Gastrocnemius medialis (tissue), 4 donors: ENCODE data around the gene PBX4. TPM values are rescaled to one million over a fixed set of nuclear protein-coding genes. Genes with fewer than 3 reads are reported as not detected.

ENCODE experiments used
- ATAC-seq, 2 donors: fragments of 150-250 bp; one replicate each; pipeline ENCODE4 v1.9.1; 2016
- DNase-seq, 2 donors: peaks; one replicate each; pipeline ENCODE4 v3.0.0-alpha.2; 2019
- H3K27ac ChIP-seq, 4 donors: fragments of 200-600 bp; sonication (generic); 1 replicate in 1 of 4; 2 replicates in 3 of 4; pipeline ENCODE4 v1.5.1; 2016 to 2018; ENCODE audit warnings: mild to moderate bottlenecking in 2 of 4, moderate library complexity in 1 of 4
- H3K27me3 ChIP-seq, 3 donors: fragments of 200-600 bp; sonication (generic) in 2 of 3; 1 replicate in 1 of 3; 2 replicates in 2 of 3; pipeline versions ENCODE4 v1.5.1 to v1.6.0; 2016 to 2019; ENCODE audit warnings: mild to moderate bottlenecking in 1 of 3, moderate library complexity in 1 of 3
- H3K36me3 ChIP-seq, 2 donors: fragments of 200-600 bp; sonication (generic) in 1 of 2; one replicate each; pipeline ENCODE4 v1.5.1; 2017 to 2018
- H3K4me1 ChIP-seq, 2 donors: fragments of 200-600 bp; sonication (generic) in 1 of 2; one replicate each; pipeline ENCODE4 v1.5.1; 2016 to 2017; ENCODE audit warnings: mild to moderate bottlenecking in 2 of 2
- H3K4me3 ChIP-seq, 4 donors: fragments of 200-600 bp; sonication (generic) in 3 of 4; 1 replicate in 1 of 4; 2 replicates in 3 of 4; pipeline ENCODE4 v1.5.1; 2016 to 2019; ENCODE audit warnings: mild to moderate bottlenecking in 2 of 4
- H3K9me3 ChIP-seq, 3 donors: fragments of 200-600 bp; sonication (generic) in 2 of 3; 1 replicate in 1 of 3; 2 replicates in 2 of 3; pipeline ENCODE4 v1.5.1; 2016 to 2019
- POLR2A ChIP-seq, 2 donors: fragments of 450-650 bp; IDR thresholded peaks; one replicate each; pipeline ENCODE4 v1.6.1; 2017; ENCODE audit warnings: antibody characterized with exemption in 2 of 2, mild to moderate bottlenecking in 2 of 2, moderate library complexity in 2 of 2
- in situ Hi-C, 4 donors: fragments of 200-750 bp; cut with MboI; loops; one replicate each; pipeline versions ENCODE4 v1.15.0 to v1.8.0; 2017; ENCODE audit warnings: low sequenced_read_pairs in 4 of 4
- intact Hi-C: fragments of 100-400 bp; cut with DNase I; formaldehyde crosslinking; loops from one replicate; pipeline ENCODE4 v1.15.1; 2023; ENCODE audit warnings: low total_unique reads
- total RNA-seq, 4 donors: library from RNA; depleted of rRNA; stranded (reverse); fragments of >200 nt; gene quantifications; one replicate each; pipeline versions ENCODE4 v1.1.0 to v1.2.3, GENCODE V29; 2016
- TF ChIP-seq, protein P1 (sequence below), 5 experiments: fragments of 450-650 bp in 3 of 5; fragments of 200-600 bp in 2 of 5; sonication (generic) in 2 of 5; IDR thresholded peaks in 4 of 5; conservative IDR thresholded peaks in 1 of 5; 1 replicate in 4 of 5; 2 replicates in 1 of 5; pipeline ENCODE4 v1.5.1; 2016 to 2019; ENCODE audit warnings: antibody characterized with exemption in 5 of 5, mild to moderate bottlenecking in 3 of 5, moderate library complexity in 3 of 5

Gene PBX4
- total RNA-seq, 4 donors from 2014 or later = not detected

DNA sequence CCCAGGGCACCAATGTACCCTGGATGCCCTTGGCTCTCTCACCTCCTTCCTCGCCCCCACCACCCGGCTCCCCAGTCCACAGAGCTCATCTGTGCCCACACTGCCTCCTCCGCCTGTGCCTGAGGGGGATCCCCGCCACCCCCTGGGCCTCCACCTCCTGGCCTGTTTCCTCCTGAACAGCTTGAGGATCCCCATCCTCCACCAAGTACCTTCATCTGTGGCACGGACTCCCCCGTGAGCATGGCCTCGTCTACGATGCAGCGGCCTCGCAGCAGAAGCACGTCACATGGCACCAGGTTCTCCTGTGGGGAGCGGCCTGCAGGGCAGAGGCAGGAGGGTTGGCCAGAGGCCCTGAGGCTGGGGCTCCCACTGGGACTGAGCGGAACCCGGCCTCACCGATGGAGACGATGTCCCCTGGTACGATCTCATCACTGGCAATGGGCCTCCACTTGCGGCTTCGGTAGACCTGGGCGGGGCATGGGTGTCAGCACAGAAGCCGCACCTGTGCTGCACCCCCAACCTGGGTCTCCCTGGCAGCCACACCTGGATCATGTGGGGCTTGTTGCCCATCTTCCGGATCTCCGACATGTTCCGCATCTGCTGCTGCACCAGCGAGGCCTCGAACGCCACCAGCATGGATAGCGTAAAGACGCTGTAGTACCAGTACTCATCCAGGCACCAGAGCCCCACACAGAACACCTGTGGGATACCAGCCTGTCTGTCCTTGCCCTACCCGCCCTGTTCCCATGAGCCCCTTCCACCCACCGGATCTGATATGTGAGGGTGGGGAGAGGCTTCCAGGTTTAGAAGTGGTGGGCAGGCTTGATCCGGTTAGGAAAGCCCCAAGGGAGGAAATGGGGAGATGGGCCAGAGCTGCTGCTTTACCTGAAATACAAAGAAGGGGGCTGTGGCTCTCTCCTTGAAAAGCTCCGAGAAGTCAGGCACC, 38.2 kb upstream of the PBX4 start:
- TF ChIP-seq, protein P1, sequence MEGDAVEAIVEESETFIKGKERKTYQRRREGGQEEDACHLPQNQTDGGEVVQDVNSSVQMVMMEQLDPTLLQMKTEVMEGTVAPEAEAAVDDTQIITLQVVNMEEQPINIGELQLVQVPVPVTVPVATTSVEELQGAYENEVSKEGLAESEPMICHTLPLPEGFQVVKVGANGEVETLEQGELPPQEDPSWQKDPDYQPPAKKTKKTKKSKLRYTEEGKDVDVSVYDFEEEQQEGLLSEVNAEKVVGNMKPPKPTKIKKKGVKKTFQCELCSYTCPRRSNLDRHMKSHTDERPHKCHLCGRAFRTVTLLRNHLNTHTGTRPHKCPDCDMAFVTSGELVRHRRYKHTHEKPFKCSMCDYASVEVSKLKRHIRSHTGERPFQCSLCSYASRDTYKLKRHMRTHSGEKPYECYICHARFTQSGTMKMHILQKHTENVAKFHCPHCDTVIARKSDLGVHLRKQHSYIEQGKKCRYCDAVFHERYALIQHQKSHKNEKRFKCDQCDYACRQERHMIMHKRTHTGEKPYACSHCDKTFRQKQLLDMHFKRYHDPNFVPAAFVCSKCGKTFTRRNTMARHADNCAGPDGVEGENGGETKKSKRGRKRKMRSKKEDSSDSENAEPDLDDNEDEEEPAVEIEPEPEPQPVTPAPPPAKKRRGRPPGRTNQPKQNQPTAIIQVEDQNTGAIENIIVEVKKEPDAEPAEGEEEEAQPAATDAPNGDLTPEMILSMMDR (IDR thresholded peaks at IDR 0.05 in 4 of 5, conservative IDR thresholded peaks at IDR 0.05 in 1 of 5) = no peak
- TF ChIP-seq POLR2A (IDR thresholded peaks at IDR 0.05) = no peak

DNA sequence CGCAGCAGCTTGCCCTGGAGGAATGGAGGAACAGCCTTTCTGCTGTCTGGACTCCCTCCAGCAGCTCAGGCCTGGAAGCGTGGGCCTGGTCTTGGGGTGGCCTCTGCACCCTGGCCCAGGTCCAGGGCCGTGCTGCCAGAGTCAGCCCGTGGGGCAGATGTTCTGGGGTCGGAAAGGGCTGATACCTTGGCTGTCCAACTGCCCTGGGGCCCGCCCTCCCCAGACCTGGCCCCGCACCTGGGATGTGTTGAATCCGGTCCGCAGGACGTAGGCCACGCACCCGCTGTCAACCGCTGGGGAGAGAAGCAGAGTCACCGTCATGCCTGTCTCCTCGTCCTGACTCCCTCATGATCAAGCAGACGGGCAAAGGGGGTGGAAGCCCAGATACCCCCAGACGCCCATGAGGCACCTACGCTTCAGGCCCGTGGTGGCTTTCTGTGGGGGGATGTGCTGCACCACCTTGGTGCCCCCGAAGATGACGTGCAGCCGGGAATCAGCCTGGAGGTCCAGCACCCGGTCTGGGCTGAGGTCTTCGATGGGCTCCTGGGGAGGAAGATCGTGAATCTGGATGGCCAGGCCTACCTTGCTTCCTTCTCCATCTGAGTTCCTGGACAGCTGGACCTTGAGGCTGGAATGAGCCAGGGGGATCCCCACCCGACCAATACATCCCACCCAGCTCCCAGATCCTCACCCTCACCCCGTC, 37.3 kb upstream of the PBX4 start:
- Histone ChIP-seq H3K27ac (no peak overlapping the region), H3K4me1 (no peaks in the 10 kb centered on the region), H3K9me3 (no peaks in the 10 kb centered on the region), H3K27me3 (no peaks in the 10 kb centered on the region), H3K4me3 (no peak overlapping the region), H3K36me3 (peaks cover 5 to 87% of the 10 kb centered on the region in 2 donors)
- TF ChIP-seq, protein P1 (IDR thresholded peaks at IDR 0.05 in 4 of 5, conservative IDR thresholded peaks at IDR 0.05 in 1 of 5) = no peak
- TF ChIP-seq POLR2A (IDR thresholded peaks at IDR 0.05) = no peak
- no peak for ATAC-seq
- no peak for DNase-seq
- intact Hi-C loops = no loop called here
- in situ Hi-C loops = loop anchor here in 1 of 4 donors (25.0 kb wide), 1 partner anchor 268 kb away; no protein-coding TSS in a partner anchor

More for the DNA sequence above, 38.2 kb upstream of the PBX4 start:
- DNase-seq (no peak), ATAC-seq (no peak)
- Histone ChIP-seq H3K4me1 (peaks cover 0 to 6% of the 10 kb centered on the region in 2 donors), H3K9me3 (no peaks in the 10 kb centered on the region), H3K27me3 (no peaks in the 10 kb centered on the region), H3K27ac (no peak overlapping the region), H3K36me3 (peaks cover 5 to 77% of the 10 kb centered on the region in 2 donors), H3K4me3 (no peak overlapping the region)
- in situ Hi-C loops (loop anchor here in 1 of 4 donors (25.0 kb wide), 1 partner anchor 269 kb away; no protein-coding TSS in a partner anchor), intact Hi-C loops (no loop called here)

DNA sequence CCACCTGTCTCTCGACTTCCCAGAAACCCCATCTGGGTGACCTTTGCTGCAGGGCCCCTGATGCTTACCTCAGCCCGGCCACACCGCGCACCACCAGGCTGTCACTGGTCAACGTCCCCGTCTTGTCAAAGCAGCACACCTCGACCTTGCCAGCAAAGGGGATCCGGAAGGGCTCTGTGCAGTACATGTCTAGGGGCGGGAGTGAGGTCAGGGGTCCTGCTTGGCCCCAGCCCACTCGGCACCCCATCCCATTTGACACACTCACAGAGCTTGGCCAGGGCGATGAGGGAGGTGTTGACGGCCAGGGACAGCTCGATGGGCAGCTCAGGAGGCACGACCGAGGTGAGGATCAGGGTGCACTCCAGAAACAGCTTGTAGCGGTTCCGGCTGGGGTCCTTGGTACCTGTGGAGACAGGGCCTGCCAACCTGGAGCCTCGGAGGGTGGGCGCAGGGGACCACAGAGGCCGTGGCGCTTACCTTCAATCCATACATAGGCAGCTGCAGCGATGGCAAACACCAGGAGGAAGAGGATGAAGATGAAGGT, 36.6 kb upstream of the PBX4 start:
- intact Hi-C loops = no loop called here
- no peak for ATAC-seq
- DNase-seq = no peak

DNA sequence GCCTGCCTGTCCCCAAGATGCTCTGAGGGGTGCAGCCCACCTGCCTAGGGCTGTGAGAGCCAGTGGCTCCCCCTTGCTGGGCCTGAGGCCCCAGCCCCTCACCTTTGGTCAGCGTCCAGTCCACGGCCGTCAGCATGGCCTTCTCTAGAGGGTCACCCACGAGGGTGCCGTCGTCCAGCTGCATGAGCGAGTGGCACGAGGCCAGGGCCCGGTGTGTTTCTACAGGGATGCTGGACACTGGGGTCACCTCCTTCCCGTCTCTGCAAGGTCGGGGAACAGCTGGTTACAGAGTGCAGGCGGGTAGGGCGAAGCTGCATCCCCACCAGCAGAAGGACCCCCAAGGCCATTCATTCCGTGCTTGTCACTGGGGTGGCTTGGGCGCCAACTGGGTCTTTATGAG, 36.0 kb upstream of the PBX4 start:
- H3K27ac ChIP-seq = no peak overlapping the region
- DNase-seq = no peak
- H3K4me1 ChIP-seq = no peaks in the 10 kb centered on the region
- ATAC-seq = no peak
- in situ Hi-C loops = loop anchor here in 1 of 4 donors (25.0 kb wide), 1 partner anchor 267 kb away; no protein-coding TSS in a partner anchor
- H3K27me3 ChIP-seq = no peaks in the 10 kb centered on the region
- no peak for TF ChIP-seq POLR2A (IDR thresholded peaks at IDR 0.05)
- TF ChIP-seq, protein P1 (IDR thresholded peaks at IDR 0.05 in 4 of 5, conservative IDR thresholded peaks at IDR 0.05 in 1 of 5) = no peak
- H3K4me3 ChIP-seq = no peak overlapping the region
- intact Hi-C loops = no loop called here
- no peaks in the 10 kb centered on the region for H3K9me3 ChIP-seq
- peaks cover 5 to 100% of the 10 kb centered on the region in 2 donors for H3K36me3 ChIP-seq

More for the DNA sequence above, 36.6 kb upstream of the PBX4 start:
- TF ChIP-seq POLR2A (IDR thresholded peaks at IDR 0.05) = no peak
- TF ChIP-seq, protein P1 (IDR thresholded peaks at IDR 0.05 in 4 of 5, conservative IDR thresholded peaks at IDR 0.05 in 1 of 5) = no peak
- Histone ChIP-seq H3K4me1 (no peaks in the 10 kb centered on the region), H3K27ac (no peak overlapping the region), H3K9me3 (no peaks in the 10 kb centered on the region), H3K4me3 (no peak overlapping the region), H3K27me3 (no peaks in the 10 kb centered on the region), H3K36me3 (peaks cover 5 to 93% of the 10 kb centered on the region in 2 donors)
- in situ Hi-C loops = loop anchor here in 1 of 4 donors (25.0 kb wide), 1 partner anchor 268 kb away; no protein-coding TSS in a partner anchor
